H1 (cell line): ENCODE results near the gene IFITM10. TPM values are rescaled to one million over a fixed set of nuclear protein-coding genes. Genes with fewer than 3 reads are reported as not detected.

Experiments
- CBX5 ChIP-seq: fragments of 300-800, 300-1000 bp; sonication (generic); IDR thresholded peaks from 2 replicates; pipeline ENCODE4 v1.7.1; 2016; ENCODE audit warnings: antibody characterized with exemption, low read length, low read depth
- CHD7 ChIP-seq: fragments of 300-600 bp; sonication (generic); IDR thresholded peaks from 2 replicates; pipeline ENCODE4 v1.7.1; 2012; ENCODE audit warnings: low read length, moderate library complexity, mild to moderate bottlenecking, inconsistent platforms; ENCODE audit not compliant: insufficient replicate concordance
- EP300 ChIP-seq, 2 experiments: IDR thresholded peaks; 1 replicate in 1 of 2; 2 replicates in 1 of 2; pipeline ENCODE4 v1.6.1; 2011 to 2012; ENCODE audit warnings: low read depth in 2 of 2, low read length in 2 of 2, mild to moderate bottlenecking in 2 of 2, borderline replicate concordance in 1 of 2, inconsistent platforms in 1 of 2, moderate library complexity in 1 of 2
- RAD21 ChIP-seq, 2 experiments: IDR thresholded peaks in 1 of 2; conservative IDR thresholded peaks in 1 of 2; 2 replicates each; pipeline ENCODE4 v1.6.1; 2011; ENCODE audit warnings: low read depth in 2 of 2, low read length in 2 of 2, improper control_type of control experiment in 1 of 2, inconsistent platforms in 1 of 2, mild to moderate bottlenecking in 1 of 2, moderate library complexity in 1 of 2
- polyA plus RNA-seq, 7 experiments: library from polyadenylated mRNA; depleted of rRNA in 3 of 7; stranded (reverse) in 5 of 7; unstranded in 2 of 7; fragments of >200 nt in 5 of 7; fragments of 200-250 nt in 2 of 7; gene quantifications; 1 replicate in 5 of 7; 2 replicates in 1 of 7; 4 replicates in 1 of 7; pipeline versions ENCODE4 v1.2.1 to v1.2.3, GENCODE V29; 2011 to 2013; ENCODE audit warnings: missing spikeins in 2 of 7, mixed read lengths in 2 of 7
- total RNA-seq: library from RNA; stranded (reverse); fragmentation: NEBNext Ultra II Directional; extraction: Animal tissue kit (Norgen Biotek cat#: 25700); gene quantifications from 2 replicates; pipeline ENCODE4 v1.2.1, GENCODE V29; 2021

IFITM10 gene
- total and polyA plus RNA-seq, 2 of the 8 experiments (the other 6 are each of a cell fraction or from before 2014, with no cell fraction given) = 0.08 to 0.22 TPM

DNA sequence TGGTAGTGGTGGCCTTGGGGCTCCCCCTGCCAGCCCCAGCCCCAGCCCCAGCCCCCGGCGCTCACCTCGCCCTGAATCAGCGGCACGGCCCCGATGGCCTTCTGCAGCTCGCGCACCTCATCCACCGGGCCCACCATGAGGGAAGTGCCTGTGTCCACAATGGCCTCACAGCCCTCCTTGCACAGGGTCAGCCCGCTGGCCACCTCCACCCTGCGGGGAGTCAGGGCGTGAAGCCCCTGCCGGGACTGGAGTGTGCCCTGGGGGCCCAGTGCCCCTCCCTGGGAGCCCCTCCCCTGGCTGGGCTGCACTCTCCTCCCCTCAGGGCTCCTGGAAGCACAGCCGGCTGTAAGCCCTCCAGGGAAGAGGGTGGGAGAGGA lies 3.5 kb upstream of the IFITM10 start (continued):
- TF ChIP-seq CHD7 (no peak), CBX5 (no peak), RAD21 (IDR thresholded peaks at IDR 0.05 in 1 of 2, conservative IDR thresholded peaks at IDR 0.05 in 1 of 2; ENCODE audit: low read depth in 2 of 2, low read length in 2 of 2) (no peak), EP300 (IDR thresholded peaks at IDR 0.05; ENCODE audit: borderline replicate concordance in 1 of 2, low read depth in 2 of 2, low read length in 2 of 2) (no peak)
